NB4 (cell line): Measurements from ENCODE around the gene GTF3C4.
A peak's percentile ranks its signal among the peaks of the same experiment; 100 is the strongest.

Source experiments
- DNase-seq: peaks from one replicate; pipeline ENCODE4 v3.0.0; 2010; ENCODE audit warnings: low read depth
- H3K4me3 ChIP-seq: one replicate; pipeline ENCODE4 v1.5.1; 2011; ENCODE audit warnings: mild to moderate bottlenecking, low read depth, low read length, moderate library complexity
- MYC ChIP-seq: IDR thresholded peaks from 2 replicates; pipeline ENCODE4 v1.6.1; 2011; ENCODE audit warnings: low read depth, low read length
- POLR2A ChIP-seq: IDR thresholded peaks from 2 replicates; pipeline ENCODE4 v1.6.1; 2011; ENCODE audit warnings: mild to moderate bottlenecking; ENCODE audit not compliant: insufficient read length; ENCODE audit errors: extremely low read depth
- TF ChIP-seq, protein P1 (sequence below): IDR thresholded peaks from 2 replicates; pipeline ENCODE4 v1.6.1; 2011; ENCODE audit warnings: low read depth, low read length
- TF ChIP-seq, protein P2 (sequence below): IDR thresholded peaks from one replicate; pipeline ENCODE4 v1.5.1; 2012; ENCODE audit warnings: low read depth, low read length

GTF3C4 gene

DNA sequence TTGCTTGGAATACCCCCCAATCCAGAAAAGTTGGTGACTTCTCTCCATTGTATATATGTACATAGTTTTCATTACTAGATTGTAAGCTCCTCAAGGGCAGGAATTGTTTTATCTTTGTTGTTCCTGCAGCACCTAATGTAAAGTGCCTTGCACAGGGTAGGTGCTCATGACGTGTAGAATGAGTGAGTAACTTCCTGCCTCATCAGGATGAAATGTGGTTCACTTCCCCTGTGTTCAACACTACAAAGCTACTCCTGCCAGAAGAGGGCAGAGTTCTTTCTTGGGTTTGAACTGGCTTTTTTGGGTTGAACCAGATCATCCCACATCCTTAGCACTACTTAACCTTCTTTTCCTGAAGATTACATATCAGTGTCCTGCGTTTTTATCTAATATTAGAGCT, 23.9 kb downstream of the GTF3C4 start:
- peak; percentile 61 for DNase-seq
- no peak overlapping the region for H3K4me3 ChIP-seq
- TF ChIP-seq, protein P1, sequence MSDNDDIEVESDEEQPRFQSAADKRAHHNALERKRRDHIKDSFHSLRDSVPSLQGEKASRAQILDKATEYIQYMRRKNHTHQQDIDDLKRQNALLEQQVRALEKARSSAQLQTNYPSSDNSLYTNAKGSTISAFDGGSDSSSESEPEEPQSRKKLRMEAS: no peak
- TF ChIP-seq, protein P2, sequence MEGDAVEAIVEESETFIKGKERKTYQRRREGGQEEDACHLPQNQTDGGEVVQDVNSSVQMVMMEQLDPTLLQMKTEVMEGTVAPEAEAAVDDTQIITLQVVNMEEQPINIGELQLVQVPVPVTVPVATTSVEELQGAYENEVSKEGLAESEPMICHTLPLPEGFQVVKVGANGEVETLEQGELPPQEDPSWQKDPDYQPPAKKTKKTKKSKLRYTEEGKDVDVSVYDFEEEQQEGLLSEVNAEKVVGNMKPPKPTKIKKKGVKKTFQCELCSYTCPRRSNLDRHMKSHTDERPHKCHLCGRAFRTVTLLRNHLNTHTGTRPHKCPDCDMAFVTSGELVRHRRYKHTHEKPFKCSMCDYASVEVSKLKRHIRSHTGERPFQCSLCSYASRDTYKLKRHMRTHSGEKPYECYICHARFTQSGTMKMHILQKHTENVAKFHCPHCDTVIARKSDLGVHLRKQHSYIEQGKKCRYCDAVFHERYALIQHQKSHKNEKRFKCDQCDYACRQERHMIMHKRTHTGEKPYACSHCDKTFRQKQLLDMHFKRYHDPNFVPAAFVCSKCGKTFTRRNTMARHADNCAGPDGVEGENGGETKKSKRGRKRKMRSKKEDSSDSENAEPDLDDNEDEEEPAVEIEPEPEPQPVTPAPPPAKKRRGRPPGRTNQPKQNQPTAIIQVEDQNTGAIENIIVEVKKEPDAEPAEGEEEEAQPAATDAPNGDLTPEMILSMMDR: peak; percentile 33

- DNase-seq: no peak
- no peak overlapping the region for H3K4me3 ChIP-seq
- TF ChIP-seq, protein P1: no peak
- TF ChIP-seq MYC: no peak
Measured at GRCh38 chr9:132697230-132697629, 27.0 kb downstream of the GTF3C4 start.

DNA sequence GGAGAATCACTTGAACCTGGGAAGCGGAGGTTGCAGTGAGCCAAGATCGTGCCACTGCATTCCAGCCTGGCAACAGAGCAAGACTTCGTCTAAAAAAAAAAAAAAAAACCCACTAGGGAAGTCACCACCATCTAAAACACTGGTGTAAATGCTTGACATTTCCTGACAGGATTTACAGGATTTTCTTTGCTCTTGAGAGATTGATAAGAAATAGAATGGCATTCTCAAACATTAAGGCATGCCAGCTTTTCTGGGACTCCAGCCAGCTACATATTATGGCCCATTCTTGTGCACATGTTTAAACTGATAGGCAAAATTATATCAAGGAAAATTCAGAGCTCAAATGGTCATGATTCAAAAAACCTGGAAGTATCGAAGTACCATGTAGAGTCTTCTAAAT, 28.7 kb downstream of the GTF3C4 start:
- H3K4me3 ChIP-seq: no peak overlapping the region
- DNase-seq: no peak
- TF ChIP-seq POLR2A (no peak), MYC (no peak)
- TF ChIP-seq, protein P1: no peak
- TF ChIP-seq, protein P2: no peak

DNA sequence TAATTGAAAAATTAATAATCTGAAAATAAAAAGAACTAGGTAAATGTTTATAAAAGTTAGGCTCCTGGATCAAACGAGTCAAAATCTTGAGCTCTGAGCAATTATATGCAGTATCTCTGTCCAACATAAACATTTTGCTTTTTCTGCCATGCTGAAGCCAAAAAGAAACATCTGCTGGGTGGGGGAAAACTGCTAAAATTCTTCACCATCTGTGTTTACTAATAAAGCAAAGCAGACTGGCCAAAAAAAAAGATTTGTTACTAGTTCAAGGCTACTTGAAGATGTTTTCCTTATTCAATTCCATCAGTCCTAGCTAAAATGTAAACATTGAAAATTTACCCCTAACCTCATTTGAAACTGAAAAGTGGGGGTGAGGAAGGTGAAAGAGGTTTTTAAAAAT, 29.7 kb downstream of the GTF3C4 start:
- no peak overlapping the region for H3K4me3 ChIP-seq
- TF ChIP-seq, protein P1: no peak
- TF ChIP-seq POLR2A (no peak), MYC (no peak)
- TF ChIP-seq, protein P2: no peak
- DNase-seq: no peak

DNA sequence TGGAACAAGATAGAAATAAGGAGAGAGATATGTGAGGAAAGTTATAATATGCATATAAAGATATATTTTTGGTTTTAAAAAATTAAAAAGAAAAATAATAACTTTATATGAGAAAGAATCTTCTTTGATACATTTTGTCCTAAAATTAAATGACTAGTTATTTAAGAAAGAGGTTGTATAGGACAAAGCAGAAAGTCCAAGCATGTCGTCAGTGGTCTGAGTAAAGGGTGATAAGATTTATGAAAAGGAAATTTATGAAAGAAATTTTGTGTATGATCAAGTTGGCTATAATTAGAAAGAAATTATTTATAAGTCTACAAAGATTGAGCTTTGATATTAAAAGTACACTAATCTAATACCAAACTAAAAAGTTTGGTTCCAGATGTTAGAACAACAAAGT, 32.0 kb downstream of the GTF3C4 start:
- no peak for DNase-seq

GRCh38 chr9:132703336-132703735, 33.1 kb downstream of the GTF3C4 start:
- no peak overlapping the region for H3K4me3 ChIP-seq
- DNase-seq: no peak
- TF ChIP-seq, protein P2: no peak
- TF ChIP-seq MYC: no peak
- TF ChIP-seq POLR2A: no peak
- TF ChIP-seq, protein P1: no peak

More for the DNA sequence above, 32.0 kb downstream of the GTF3C4 start:
- TF ChIP-seq POLR2A: no peak
- TF ChIP-seq MYC: no peak
- TF ChIP-seq, protein P1: no peak
- TF ChIP-seq, protein P2: no peak
- H3K4me3 ChIP-seq: no peak overlapping the region
